WTC11 (cell line): ENCODE data around the gene C10orf120. TPM values are rescaled to one million over a fixed set of nuclear protein-coding genes. Genes with fewer than 3 reads are reported as not detected.

ENCODE experiments used
- ATAC-seq: fragments of 200-7000 bp; cut with Tn5 transposase; 2 replicates; pipeline ENCODE4 v1.10.0; 2021; ENCODE audit warnings: mild to moderate bottlenecking, moderate library complexity
- CTCF ChIA-PET: fragments of 300-600 bp; sonication (Branson Sonifier 250); formaldehyde crosslinking; loops from one replicate; lab custom pipeline; 2021; ENCODE audit warnings: antibody characterized with exemption; lab: Charles Lee
- POLR2A ChIA-PET: fragments of 350-600 bp; sonication (Branson Sonifier 250); formaldehyde crosslinking; loops from one replicate; lab custom pipeline; 2021; ENCODE audit warnings: antibody characterized with exemption; lab: Charles Lee
- DNase-seq: peaks from one replicate; pipeline ENCODE4 v3.0.0; 2021; ENCODE audit warnings: low spot score
- H3K27ac Mint-ChIP-seq: 2 replicates; pipeline ENCODE4 v1.8.0; 2021; ENCODE audit warnings: mixed read lengths
- H3K27me3 Mint-ChIP-seq: 2 replicates; pipeline ENCODE4 v1.8.0; 2021; ENCODE audit warnings: low read depth, mild to moderate bottlenecking, moderate library complexity, mixed read lengths
- H3K36me3 Mint-ChIP-seq: 2 replicates; pipeline ENCODE4 v1.8.0; 2021; ENCODE audit warnings: mixed read lengths
- H3K4me1 Mint-ChIP-seq: 2 replicates; pipeline ENCODE4 v1.8.0; 2022; ENCODE audit warnings: mixed read lengths
- H3K4me3 Mint-ChIP-seq: 2 replicates; pipeline ENCODE4 v1.8.0; 2021; ENCODE audit warnings: mild to moderate bottlenecking, moderate library complexity, mixed read lengths
- H3K9me3 Mint-ChIP-seq: 2 replicates; pipeline ENCODE4 v1.8.0; 2021; ENCODE audit warnings: mixed read lengths
- AR ChIP-seq: fragments of 250-450 bp; sonication (Bioruptor Pico); IDR thresholded peaks from 2 replicates; pipeline ENCODE4 v1.9.0; 2021; ENCODE audit warnings: mild to moderate bottlenecking
- CREB1 ChIP-seq: sonication (generic); formaldehyde crosslinking; IDR thresholded peaks from 2 replicates; pipeline ENCODE4 v1.8.0; 2023; ENCODE audit warnings: mild to moderate bottlenecking, missing genetic modification reagents
- EMX1 ChIP-seq: fragments of 250-450 bp; sonication (Bioruptor Pico); IDR thresholded peaks from 2 replicates; pipeline ENCODE4 v1.8.0; 2021; ENCODE audit warnings: mild to moderate bottlenecking
- MYBL2 ChIP-seq: sonication (generic); formaldehyde crosslinking; IDR thresholded peaks from 2 replicates; pipeline ENCODE4 v1.8.1; 2023; ENCODE audit warnings: mild to moderate bottlenecking, moderate library complexity, missing genetic modification reagents
- PREB ChIP-seq: sonication (generic); formaldehyde crosslinking; IDR thresholded peaks from 2 replicates; pipeline ENCODE4 v1.8.1; 2022; ENCODE audit warnings: mild to moderate bottlenecking, missing genetic modification reagents, moderate library complexity, borderline replicate concordance
- TEAD1 ChIP-seq: sonication (generic); formaldehyde crosslinking; IDR thresholded peaks from 2 replicates; pipeline ENCODE4 v1.8.0; 2022; ENCODE audit warnings: mild to moderate bottlenecking, missing genetic modification reagents
- ZNF121 ChIP-seq: sonication (generic); formaldehyde crosslinking; IDR thresholded peaks from 2 replicates; pipeline ENCODE4 v1.8.0; 2023; ENCODE audit warnings: missing genetic modification reagents
- ZSCAN18 ChIP-seq: fragments of 250-450 bp; sonication (Bioruptor Pico); IDR thresholded peaks from 2 replicates; pipeline ENCODE4 v2.1.2; 2022; ENCODE audit warnings: mild to moderate bottlenecking, moderate library complexity
- total RNA-seq: library from RNA; stranded (reverse); gene quantifications from 3 replicates; pipeline ENCODE4 v1.2.3, GENCODE V29; 2021
- TF ChIP-seq, protein P1 (sequence below): sonication (generic); formaldehyde crosslinking; IDR thresholded peaks from 2 replicates; pipeline ENCODE4 v1.8.1; 2023; ENCODE audit warnings: mild to moderate bottlenecking, missing genetic modification reagents, moderate library complexity
- TF ChIP-seq, protein P2 (sequence below): fragments of 250-450 bp; sonication (Bioruptor Pico); conservative IDR thresholded peaks from 2 replicates; pipeline ENCODE4 v1.9.0; 2021; ENCODE audit warnings: mild to moderate bottlenecking
- TF ChIP-seq, protein P3 (sequence below): sonication (generic); formaldehyde crosslinking; IDR thresholded peaks from 2 replicates; pipeline ENCODE4 v1.8.1; 2023; ENCODE audit warnings: mild to moderate bottlenecking, missing genetic modification reagents, moderate library complexity
- TF ChIP-seq, protein P4 (sequence below): sonication (generic); formaldehyde crosslinking; IDR thresholded peaks from 2 replicates; pipeline ENCODE4 v1.8.0; 2022; ENCODE audit warnings: mild to moderate bottlenecking, missing genetic modification reagents
- TF ChIP-seq, protein P5 (sequence below): sonication (generic); formaldehyde crosslinking; IDR thresholded peaks from 2 replicates; pipeline ENCODE4 v1.8.1; 2023; ENCODE audit warnings: mild to moderate bottlenecking, missing genetic modification reagents, borderline replicate concordance
- TF ChIP-seq, protein P6 (sequence below): sonication (generic); formaldehyde crosslinking; IDR thresholded peaks from 2 replicates; pipeline ENCODE4 v1.8.0; 2023; ENCODE audit warnings: missing genetic modification reagents, mild to moderate bottlenecking, borderline replicate concordance

C10orf120 gene
- total RNA-seq, 1 experiment from 2014 or later = not detected

DNA sequence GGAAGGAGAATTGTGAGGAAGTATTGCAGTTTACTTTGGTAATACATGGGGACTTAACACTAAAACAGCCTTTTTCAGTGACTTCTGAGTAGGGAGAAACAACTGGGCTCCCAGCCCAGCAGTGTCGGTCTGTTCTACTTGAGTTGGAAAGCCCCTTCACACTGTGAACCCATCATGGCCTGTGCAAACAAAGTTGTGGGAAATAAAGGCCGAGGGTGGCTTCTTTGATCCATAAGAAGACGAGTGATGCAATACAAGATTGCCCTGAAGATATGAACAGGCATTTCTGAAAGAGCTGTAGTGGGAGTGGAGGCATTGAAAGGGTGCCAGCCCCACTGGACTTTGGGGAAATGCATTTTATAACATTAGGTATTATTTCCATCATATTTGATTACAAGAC lies 28.3 kb downstream of the C10orf120 start:
- Mint-ChIP-seq H3K9me3 (0 out of 2 replicates have a peak, but pooled peaks cover 6% of the 10 kb centered on the region), H3K4me1 (peaks cover 15% of the 10 kb centered on the region), H3K4me3 (no peak overlapping the region), H3K27me3 (no peaks in the 10 kb centered on the region; the same call in 1 of the 2 replicates), H3K27ac (no peak overlapping the region), H3K36me3 (no peaks in the 10 kb centered on the region)
- TF ChIP-seq, protein P1, sequence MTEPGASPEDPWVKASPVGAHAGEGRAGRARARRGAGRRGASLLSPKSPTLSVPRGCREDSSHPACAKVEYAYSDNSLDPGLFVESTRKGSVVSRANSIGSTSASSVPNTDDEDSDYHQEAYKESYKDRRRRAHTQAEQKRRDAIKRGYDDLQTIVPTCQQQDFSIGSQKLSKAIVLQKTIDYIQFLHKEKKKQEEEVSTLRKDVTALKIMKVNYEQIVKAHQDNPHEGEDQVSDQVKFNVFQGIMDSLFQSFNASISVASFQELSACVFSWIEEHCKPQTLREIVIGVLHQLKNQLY (CRISPR knock-in tag) = no peak
- TF ChIP-seq, protein P2, sequence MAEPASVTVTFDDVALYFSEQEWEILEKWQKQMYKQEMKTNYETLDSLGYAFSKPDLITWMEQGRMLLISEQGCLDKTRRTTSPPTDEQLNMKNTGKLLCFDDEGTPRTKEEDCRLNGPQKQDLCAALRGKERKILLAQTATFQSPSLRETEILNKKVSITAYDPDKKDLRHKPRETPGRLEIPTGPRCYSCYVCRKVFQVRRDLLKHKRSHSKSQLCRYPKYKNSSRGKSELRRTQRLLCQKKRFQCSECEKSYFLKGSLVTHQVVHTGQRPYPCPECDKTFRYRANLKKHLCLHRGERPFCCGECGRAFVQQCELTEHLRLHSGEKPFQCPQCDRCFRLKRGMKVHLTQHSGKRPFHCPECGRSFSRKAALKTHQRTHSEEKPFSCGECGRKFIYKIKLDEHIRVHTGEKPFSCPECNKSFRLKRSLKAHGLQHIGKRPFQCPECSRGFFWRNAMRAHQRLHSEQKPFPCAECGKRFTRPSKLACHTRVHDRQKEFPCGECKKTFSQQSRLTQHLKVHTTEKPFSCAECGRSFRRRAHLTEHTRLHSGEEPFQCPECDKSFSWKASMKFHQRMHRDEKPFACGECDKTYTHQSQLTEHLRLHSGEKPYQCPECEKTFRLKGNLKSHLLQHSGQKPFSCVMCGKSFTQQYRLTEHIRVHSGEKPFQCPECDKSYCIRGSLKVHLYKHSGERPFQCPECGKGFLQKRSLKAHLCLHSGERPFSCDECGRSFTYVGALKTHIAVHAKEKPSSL (CRISPR knock-in tag) = no peak
- TF ChIP-seq PREB (CRISPR knock-in tag) (no peak), TEAD1 (CRISPR knock-in tag) (no peak), ZNF121 (CRISPR knock-in tag) (no peak), CREB1 (CRISPR knock-in tag) (no peak), EMX1 (CRISPR knock-in tag) (no peak)
- TF ChIP-seq, protein P3, sequence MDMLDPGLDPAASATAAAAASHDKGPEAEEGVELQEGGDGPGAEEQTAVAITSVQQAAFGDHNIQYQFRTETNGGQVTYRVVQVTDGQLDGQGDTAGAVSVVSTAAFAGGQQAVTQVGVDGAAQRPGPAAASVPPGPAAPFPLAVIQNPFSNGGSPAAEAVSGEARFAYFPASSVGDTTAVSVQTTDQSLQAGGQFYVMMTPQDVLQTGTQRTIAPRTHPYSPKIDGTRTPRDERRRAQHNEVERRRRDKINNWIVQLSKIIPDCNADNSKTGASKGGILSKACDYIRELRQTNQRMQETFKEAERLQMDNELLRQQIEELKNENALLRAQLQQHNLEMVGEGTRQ (CRISPR knock-in tag) = no peak
- POLR2A ChIA-PET = no interaction called here
- DNase-seq = no peak
- no peak for ATAC-seq
- CTCF ChIA-PET = interaction anchor here (4.4 kb wide), 1 partner anchor 22 kb away, joined by 18 read pairs; no protein-coding TSS in a partner anchor

DNA sequence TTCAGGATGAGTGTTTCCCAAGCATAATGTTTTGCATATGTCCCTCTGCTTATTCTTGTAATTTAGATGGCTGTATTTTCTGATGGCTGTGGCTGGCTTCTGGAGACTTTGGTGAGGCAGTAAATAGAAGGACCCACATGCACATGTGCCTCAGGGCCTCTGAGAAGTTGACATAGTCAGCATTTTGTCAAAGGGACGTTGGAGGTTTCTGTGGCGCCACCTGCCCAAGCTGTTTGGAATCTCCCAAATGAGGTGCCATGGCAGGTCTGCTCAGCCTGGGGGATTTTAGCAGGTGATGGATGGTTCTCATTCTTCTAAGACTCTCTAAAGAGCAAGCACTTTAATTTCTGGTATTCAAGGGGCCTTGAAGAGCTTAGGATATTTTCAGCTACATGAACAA lies 29.8 kb downstream of the C10orf120 start:
- ChIA-PET POLR2A (no interaction called here), CTCF (interaction anchor here (0.6 to 4.4 kb wide), 4 partner anchors 19 to 390 kb away, joined by 3 to 18 read pairs (median 3); no protein-coding TSS in a partner anchor)
- H3K9me3 Mint-ChIP-seq = 0 out of 2 replicates have a peak, but pooled peaks cover 6% of the 10 kb centered on the region
- no peaks in the 10 kb centered on the region for H3K36me3 Mint-ChIP-seq
- DNase-seq = peak; percentile 44
- H3K4me3 Mint-ChIP-seq = no peak overlapping the region
- no peak overlapping the region for H3K27ac Mint-ChIP-seq
- H3K4me1 Mint-ChIP-seq = peaks cover 15% of the 10 kb centered on the region
- ATAC-seq = peak; percentile 69
- no peaks in the 10 kb centered on the region; the same call in 1 of the 2 replicates for H3K27me3 Mint-ChIP-seq
- TF ChIP-seq ZSCAN18 (CRISPR knock-in tag) = no peak
- TF ChIP-seq, protein P4, sequence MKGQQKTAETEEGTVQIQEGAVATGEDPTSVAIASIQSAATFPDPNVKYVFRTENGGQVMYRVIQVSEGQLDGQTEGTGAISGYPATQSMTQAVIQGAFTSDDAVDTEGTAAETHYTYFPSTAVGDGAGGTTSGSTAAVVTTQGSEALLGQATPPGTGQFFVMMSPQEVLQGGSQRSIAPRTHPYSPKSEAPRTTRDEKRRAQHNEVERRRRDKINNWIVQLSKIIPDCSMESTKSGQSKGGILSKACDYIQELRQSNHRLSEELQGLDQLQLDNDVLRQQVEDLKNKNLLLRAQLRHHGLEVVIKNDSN = no peak
- TF ChIP-seq, protein P5, sequence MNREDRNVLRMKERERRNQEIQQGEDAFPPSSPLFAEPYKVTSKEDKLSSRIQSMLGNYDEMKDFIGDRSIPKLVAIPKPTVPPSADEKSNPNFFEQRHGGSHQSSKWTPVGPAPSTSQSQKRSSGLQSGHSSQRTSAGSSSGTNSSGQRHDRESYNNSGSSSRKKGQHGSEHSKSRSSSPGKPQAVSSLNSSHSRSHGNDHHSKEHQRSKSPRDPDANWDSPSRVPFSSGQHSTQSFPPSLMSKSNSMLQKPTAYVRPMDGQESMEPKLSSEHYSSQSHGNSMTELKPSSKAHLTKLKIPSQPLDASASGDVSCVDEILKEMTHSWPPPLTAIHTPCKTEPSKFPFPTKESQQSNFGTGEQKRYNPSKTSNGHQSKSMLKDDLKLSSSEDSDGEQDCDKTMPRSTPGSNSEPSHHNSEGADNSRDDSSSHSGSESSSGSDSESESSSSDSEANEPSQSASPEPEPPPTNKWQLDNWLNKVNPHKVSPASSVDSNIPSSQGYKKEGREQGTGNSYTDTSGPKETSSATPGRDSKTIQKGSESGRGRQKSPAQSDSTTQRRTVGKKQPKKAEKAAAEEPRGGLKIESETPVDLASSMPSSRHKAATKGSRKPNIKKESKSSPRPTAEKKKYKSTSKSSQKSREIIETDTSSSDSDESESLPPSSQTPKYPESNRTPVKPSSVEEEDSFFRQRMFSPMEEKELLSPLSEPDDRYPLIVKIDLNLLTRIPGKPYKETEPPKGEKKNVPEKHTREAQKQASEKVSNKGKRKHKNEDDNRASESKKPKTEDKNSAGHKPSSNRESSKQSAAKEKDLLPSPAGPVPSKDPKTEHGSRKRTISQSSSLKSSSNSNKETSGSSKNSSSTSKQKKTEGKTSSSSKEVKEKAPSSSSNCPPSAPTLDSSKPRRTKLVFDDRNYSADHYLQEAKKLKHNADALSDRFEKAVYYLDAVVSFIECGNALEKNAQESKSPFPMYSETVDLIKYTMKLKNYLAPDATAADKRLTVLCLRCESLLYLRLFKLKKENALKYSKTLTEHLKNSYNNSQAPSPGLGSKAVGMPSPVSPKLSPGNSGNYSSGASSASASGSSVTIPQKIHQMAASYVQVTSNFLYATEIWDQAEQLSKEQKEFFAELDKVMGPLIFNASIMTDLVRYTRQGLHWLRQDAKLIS = no peak
- TF ChIP-seq, protein P6, sequence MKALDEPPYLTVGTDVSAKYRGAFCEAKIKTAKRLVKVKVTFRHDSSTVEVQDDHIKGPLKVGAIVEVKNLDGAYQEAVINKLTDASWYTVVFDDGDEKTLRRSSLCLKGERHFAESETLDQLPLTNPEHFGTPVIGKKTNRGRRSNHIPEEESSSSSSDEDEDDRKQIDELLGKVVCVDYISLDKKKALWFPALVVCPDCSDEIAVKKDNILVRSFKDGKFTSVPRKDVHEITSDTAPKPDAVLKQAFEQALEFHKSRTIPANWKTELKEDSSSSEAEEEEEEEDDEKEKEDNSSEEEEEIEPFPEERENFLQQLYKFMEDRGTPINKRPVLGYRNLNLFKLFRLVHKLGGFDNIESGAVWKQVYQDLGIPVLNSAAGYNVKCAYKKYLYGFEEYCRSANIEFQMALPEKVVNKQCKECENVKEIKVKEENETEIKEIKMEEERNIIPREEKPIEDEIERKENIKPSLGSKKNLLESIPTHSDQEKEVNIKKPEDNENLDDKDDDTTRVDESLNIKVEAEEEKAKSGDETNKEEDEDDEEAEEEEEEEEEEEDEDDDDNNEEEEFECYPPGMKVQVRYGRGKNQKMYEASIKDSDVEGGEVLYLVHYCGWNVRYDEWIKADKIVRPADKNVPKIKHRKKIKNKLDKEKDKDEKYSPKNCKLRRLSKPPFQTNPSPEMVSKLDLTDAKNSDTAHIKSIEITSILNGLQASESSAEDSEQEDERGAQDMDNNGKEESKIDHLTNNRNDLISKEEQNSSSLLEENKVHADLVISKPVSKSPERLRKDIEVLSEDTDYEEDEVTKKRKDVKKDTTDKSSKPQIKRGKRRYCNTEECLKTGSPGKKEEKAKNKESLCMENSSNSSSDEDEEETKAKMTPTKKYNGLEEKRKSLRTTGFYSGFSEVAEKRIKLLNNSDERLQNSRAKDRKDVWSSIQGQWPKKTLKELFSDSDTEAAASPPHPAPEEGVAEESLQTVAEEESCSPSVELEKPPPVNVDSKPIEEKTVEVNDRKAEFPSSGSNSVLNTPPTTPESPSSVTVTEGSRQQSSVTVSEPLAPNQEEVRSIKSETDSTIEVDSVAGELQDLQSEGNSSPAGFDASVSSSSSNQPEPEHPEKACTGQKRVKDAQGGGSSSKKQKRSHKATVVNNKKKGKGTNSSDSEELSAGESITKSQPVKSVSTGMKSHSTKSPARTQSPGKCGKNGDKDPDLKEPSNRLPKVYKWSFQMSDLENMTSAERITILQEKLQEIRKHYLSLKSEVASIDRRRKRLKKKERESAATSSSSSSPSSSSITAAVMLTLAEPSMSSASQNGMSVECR (CRISPR knock-in tag) = no peak
- TF ChIP-seq MYBL2 (CRISPR knock-in tag) = no peak
- TF ChIP-seq AR = no peak
